Activated naive CD4-positive, alpha-beta T cell treated with Interleukin-2 at 50 U/mL for 16 hours (primary cell): ENCODE data around the gene TRMU.

Experiments
- DNase-seq: peaks from one replicate; pipeline ENCODE4 v3.0.0-alpha.2; 2020

The TRMU gene

GRCh38 chr22:46373159-46373558, 37.6 kb downstream of the TRMU start:
- DNase-seq, result no peak

- DNase-seq, result peak; percentile 20
These were observed 38.6 kb downstream of the TRMU start for GRCh38 chr22:46373921-46374662.

- no peak for DNase-seq
These were observed 39.4 kb downstream of the TRMU start for GRCh38 chr22:46374663-46375474.

- no peak for DNase-seq
These were observed 40.6 kb downstream of the TRMU start for GRCh38 chr22:46376111-46376510.

- DNase-seq, result no peak
These were observed 41.5 kb downstream of the TRMU start for GRCh38 chr22:46376908-46377524.

- no peak for DNase-seq
These were observed 42.3 kb downstream of the TRMU start for GRCh38 chr22:46377525-46378425.

GRCh38 chr22:46378426-46379065, 43.0 kb downstream of the TRMU start:
- DNase-seq, result no peak

- DNase-seq, result no peak
These were observed 43.8 kb downstream of the TRMU start for GRCh38 chr22:46379066-46379930.

- no peak for DNase-seq
These were observed 44.6 kb downstream of the TRMU start for GRCh38 chr22:46380069-46380468.

GRCh38 chr22:46380581-46380980, 45.1 kb downstream of the TRMU start:
- DNase-seq, result no peak

- no peak for DNase-seq
These were observed 45.6 kb downstream of the TRMU start for GRCh38 chr22:46381142-46381541.

- no peak for DNase-seq
These were observed 46.2 kb downstream of the TRMU start for GRCh38 chr22:46381731-46382130.

GRCh38 chr22:46382524-46382923, 47.0 kb downstream of the TRMU start:
- DNase-seq, result no peak

GRCh38 chr22:46386312-46386711, 50.8 kb downstream of the TRMU start:
- no peak for DNase-seq

GRCh38 chr22:46387748-46388147, 52.2 kb downstream of the TRMU start:
- DNase-seq, result no peak

- DNase-seq, result no peak
These were observed 53.1 kb downstream of the TRMU start for GRCh38 chr22:46388647-46389046.

- DNase-seq, result no peak
These were observed 53.6 kb downstream of the TRMU start for GRCh38 chr22:46389081-46389480.

GRCh38 chr22:46390105-46390651, 54.7 kb downstream of the TRMU start:
- no peak for DNase-seq

GRCh38 chr22:46390652-46391301, 55.3 kb downstream of the TRMU start:
- no peak for DNase-seq

- DNase-seq, result no peak
These were observed 56.1 kb downstream of the TRMU start for GRCh38 chr22:46391486-46392136.
